ENCODE measurements around the gene IFNA16.

DNA sequence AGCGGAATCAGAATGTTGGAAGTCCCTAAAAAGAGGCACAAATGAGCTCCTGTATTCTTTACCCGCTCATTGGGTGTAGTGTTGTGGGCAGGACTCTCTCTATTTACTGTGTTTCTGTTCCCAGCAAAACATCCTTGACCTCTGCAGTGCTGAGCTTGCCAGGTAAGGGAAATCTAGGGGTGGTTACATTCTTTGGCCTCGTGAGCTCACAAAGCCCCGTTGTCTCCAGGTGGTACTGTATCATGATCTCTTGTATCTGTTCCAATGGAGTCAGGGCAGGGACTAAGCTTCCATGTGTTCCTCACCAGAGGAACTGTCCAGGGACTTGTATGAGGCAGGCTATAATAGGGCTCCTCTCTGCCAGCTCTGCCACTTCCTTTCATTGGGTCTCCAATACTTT is 34.5 kb upstream of the IFNA16 start:
- no peak for TF ChIP-seq CTCF (conservative IDR thresholded peaks at IDR 0.05; ENCODE audit: low read length)
- no peak for TF ChIP-seq EZH2phosphoT487 (IDR thresholded peaks at IDR 0.05; ENCODE audit: borderline replicate concordance)
